ENCODE measurements around the gene EHBP1L1.

Gene EHBP1L1

DNA sequence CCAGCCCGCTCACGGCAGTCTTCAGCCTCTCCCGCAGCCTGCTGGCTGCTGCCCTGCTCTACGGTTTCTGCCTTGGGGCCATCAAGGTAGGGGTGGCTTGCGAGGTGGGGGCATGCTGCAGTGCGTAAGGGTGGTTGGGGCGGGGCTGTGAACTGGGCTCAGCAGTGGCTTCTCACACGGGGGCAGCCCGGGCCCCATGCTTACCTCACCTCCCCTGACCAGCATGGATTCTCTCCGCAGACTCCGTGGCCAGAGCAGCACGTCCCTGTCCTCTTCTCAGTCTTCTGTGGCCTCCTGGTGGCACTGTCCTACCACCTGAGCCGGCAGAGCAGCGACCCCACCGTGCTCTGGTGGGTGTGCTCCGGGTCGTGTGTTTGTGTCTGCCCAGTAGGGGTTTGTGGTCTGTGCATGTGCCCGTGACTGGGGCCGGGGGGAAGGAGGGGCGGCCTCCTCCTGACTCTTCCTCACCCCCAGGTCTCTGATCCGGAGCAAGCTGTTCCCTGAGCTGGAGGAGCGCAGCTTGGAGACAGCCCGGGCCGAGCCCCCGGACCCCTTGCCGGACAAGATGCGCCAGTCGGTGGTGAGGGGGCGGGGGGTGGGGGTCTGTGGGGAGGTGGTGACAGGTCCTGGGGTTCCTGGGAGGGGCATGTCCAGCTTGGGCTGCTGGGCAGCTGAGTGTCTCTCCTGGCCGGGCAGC, 49.2 kb downstream of the EHBP1L1 start:
- WGBS (ENCODE audit: extremely low coverage, insufficient coverage, insufficient read length), result no CpG with 5 or more reads among the region's 30 CpGs
- Histone ChIP-seq H3K27me3 (ENCODE audit: insufficient read depth, low read length) (no peaks in the 10 kb centered on the region), H2BK12ac (ENCODE audit: low read length) (no peak overlapping the region), H3K18ac (ENCODE audit: low read length) (no peak overlapping the region), H3K36me3 (ENCODE audit: control insufficient read depth in 1 of 2, insufficient read depth in 2 of 2, low read length in 2 of 2) (peaks cover 94 to 95% of the 10 kb centered on the region in 2 experiments), H3K4me1 (ENCODE audit: control insufficient read depth in 1 of 2, insufficient read depth in 2 of 2, low read length in 2 of 2) (no peaks in the 10 kb centered on the region), H2BK120ac (ENCODE audit: insufficient read depth, low read length, poor library complexity) (no peak overlapping the region), H3K4me3 (ENCODE audit: low read depth, low read length) (no peak overlapping the region), H3K27ac (ENCODE audit: low read depth, low read length) (no peak overlapping the region), H4K12ac (ENCODE audit: low read depth, low read length) (no peak overlapping the region), H3K14ac (ENCODE audit: low read length) (no peak overlapping the region), H4K8ac (ENCODE audit: low read depth, low read length) (no peak overlapping the region), H3K79me1 (ENCODE audit: low read length) (no peaks in the 10 kb centered on the region), H4K91ac (ENCODE audit: low read depth, low read length) (no peak overlapping the region), H2BK5ac (ENCODE audit: low read depth, low read length, poor library complexity) (no peak overlapping the region), H3K9me3 (ENCODE audit: insufficient read depth, low read depth, low read length) (peaks cover 3% of the 10 kb centered on the region), H3K79me2 (ENCODE audit: control insufficient read depth, insufficient read depth, low read length, poor library complexity) (no peaks in the 10 kb centered on the region), H3K9ac (ENCODE audit: low read length) (no peak overlapping the region), H3K4me2 (ENCODE audit: low read length) (no peak overlapping the region), H3K4ac (ENCODE audit: low read depth, low read length) (no peak overlapping the region), H2AFZ (ENCODE audit: insufficient read depth, low read length, poor library complexity) (no peak overlapping the region), H3K23ac (ENCODE audit: low read length) (no peak overlapping the region), H2AK5ac (ENCODE audit: low read length) (no peak overlapping the region)
- no peak for DNase-seq

DNA sequence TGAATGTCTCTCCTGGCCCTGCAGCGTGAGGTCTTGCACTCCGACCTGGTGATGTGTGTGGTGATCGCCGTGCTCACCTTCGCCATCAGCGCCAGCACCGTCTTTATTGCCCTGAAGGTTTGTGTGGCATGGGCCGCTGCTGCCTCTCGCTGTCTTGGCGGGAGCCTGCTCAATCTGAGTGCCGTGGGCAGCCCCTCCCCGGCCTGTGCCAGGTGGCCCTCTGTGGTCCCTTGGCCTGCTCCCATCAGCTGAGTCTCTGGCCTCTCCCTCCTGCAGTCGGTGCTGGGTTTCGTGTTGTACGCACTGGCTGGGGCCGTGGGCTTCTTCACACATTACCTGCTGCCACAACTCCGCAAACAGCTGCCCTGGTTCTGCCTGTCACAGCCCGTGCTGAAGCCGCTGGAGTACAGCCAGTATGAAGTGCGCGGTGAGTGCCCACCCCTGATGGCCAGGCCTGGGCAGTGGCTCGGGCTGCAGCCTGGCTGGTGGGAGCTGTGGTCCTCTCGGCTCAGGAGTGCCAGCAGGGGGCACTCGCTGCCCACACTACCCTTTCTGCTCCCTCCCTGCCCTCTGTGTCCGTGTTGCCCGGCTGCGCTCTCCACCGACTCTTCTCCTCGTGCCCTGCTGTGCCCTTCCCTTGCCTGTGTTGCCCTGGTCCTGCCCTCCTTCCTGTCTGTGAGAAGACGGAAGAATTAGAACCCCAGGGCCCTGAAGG, 49.9 kb downstream of the EHBP1L1 start:
- no peak overlapping the region for H2BK12ac ChIP-seq (ENCODE audit: low read length)
- H3K4me2 ChIP-seq (ENCODE audit: low read length), result no peak overlapping the region
- no peak overlapping the region for H2BK5ac ChIP-seq (ENCODE audit: low read depth, low read length, poor library complexity)

GRCh38 chr11:65627202-65627601, 51.3 kb downstream of the EHBP1L1 start:
- no peak for DNase-seq
- no CpG with 5 or more reads among the region's 13 CpGs for WGBS (ENCODE audit: extremely low coverage, insufficient coverage, insufficient read length)

More for the DNA sequence above, 49.9 kb downstream of the EHBP1L1 start:
- H2AFZ ChIP-seq (ENCODE audit: insufficient read depth, low read length, poor library complexity), result no peak overlapping the region
- WGBS (ENCODE audit: extremely low coverage, insufficient coverage, insufficient read length), result no CpG with 5 or more reads among the region's 30 CpGs
- H3K4me3 ChIP-seq (ENCODE audit: low read depth, low read length), result no peak overlapping the region
- no peaks in the 10 kb centered on the region for H3K4me1 ChIP-seq (ENCODE audit: control insufficient read depth in 1 of 2, insufficient read depth in 2 of 2, low read length in 2 of 2)
- no peak overlapping the region for H3K18ac ChIP-seq (ENCODE audit: low read length)
- peak in 1 of 2 donors; percentile 37 for DNase-seq
- no peak overlapping the region for H3K14ac ChIP-seq (ENCODE audit: low read length)
- H2BK120ac ChIP-seq (ENCODE audit: insufficient read depth, low read length, poor library complexity), result no peak overlapping the region
- no peak overlapping the region for H3K23ac ChIP-seq (ENCODE audit: low read length)
- no peak overlapping the region for H2AK5ac ChIP-seq (ENCODE audit: low read length)
- H3K36me3 ChIP-seq (ENCODE audit: control insufficient read depth in 1 of 2, insufficient read depth in 2 of 2, low read length in 2 of 2), result peaks cover 94 to 95% of the 10 kb centered on the region in 2 experiments
- H4K8ac ChIP-seq (ENCODE audit: low read depth, low read length), result no peak overlapping the region
- H3K79me1 ChIP-seq (ENCODE audit: low read length), result no peaks in the 10 kb centered on the region
- no peaks in the 10 kb centered on the region for H3K27me3 ChIP-seq (ENCODE audit: insufficient read depth, low read length)
- no peak overlapping the region for H3K27ac ChIP-seq (ENCODE audit: low read depth, low read length)
- peaks cover 3% of the 10 kb centered on the region for H3K9me3 ChIP-seq (ENCODE audit: insufficient read depth, low read depth, low read length)
- no peak overlapping the region for H3K9ac ChIP-seq (ENCODE audit: low read length)
- H3K79me2 ChIP-seq (ENCODE audit: control insufficient read depth, insufficient read depth, low read length, poor library complexity), result no peaks in the 10 kb centered on the region
- no peak overlapping the region for H4K12ac ChIP-seq (ENCODE audit: low read depth, low read length)
- no peak overlapping the region for H4K91ac ChIP-seq (ENCODE audit: low read depth, low read length)
- no peak overlapping the region for H3K4ac ChIP-seq (ENCODE audit: low read depth, low read length)

GRCh38 chr11:65629579-65629978, 53.7 kb downstream of the EHBP1L1 start:
- no peak overlapping the region for H2BK120ac ChIP-seq (ENCODE audit: insufficient read depth, low read length, poor library complexity)
- H3K79me1 ChIP-seq (ENCODE audit: low read length), result no peaks in the 10 kb centered on the region
- H4K91ac ChIP-seq (ENCODE audit: low read depth, low read length), result no peak overlapping the region
- H3K18ac ChIP-seq (ENCODE audit: low read length), result no peak overlapping the region
- peaks cover 85 to 90% of the 10 kb centered on the region in 2 experiments for H3K36me3 ChIP-seq (ENCODE audit: control insufficient read depth in 1 of 2, insufficient read depth in 2 of 2, low read length in 2 of 2)
- no peak overlapping the region for H3K27ac ChIP-seq (ENCODE audit: low read depth, low read length)
- no peaks in the 10 kb centered on the region for H3K79me2 ChIP-seq (ENCODE audit: control insufficient read depth, insufficient read depth, low read length, poor library complexity)
- H3K9ac ChIP-seq (ENCODE audit: low read length), result no peak overlapping the region
- H4K8ac ChIP-seq (ENCODE audit: low read depth, low read length), result no peak overlapping the region
- H3K4me3 ChIP-seq (ENCODE audit: low read depth, low read length), result no peak overlapping the region
- H2AK5ac ChIP-seq (ENCODE audit: low read length), result no peak overlapping the region
- H2BK12ac ChIP-seq (ENCODE audit: low read length), result no peak overlapping the region
- WGBS (ENCODE audit: extremely low coverage, insufficient coverage, insufficient read length), result no CpG with 5 or more reads among the region's 14 CpGs
- no peak overlapping the region for H3K4ac ChIP-seq (ENCODE audit: low read depth, low read length)
- no peak overlapping the region for H2BK5ac ChIP-seq (ENCODE audit: low read depth, low read length, poor library complexity)
- no peaks in the 10 kb centered on the region for H3K27me3 ChIP-seq (ENCODE audit: insufficient read depth, low read length)
- no peak overlapping the region for H4K12ac ChIP-seq (ENCODE audit: low read depth, low read length)
- no peak overlapping the region for H3K4me2 ChIP-seq (ENCODE audit: low read length)
- H3K23ac ChIP-seq (ENCODE audit: low read length), result no peak overlapping the region
- DNase-seq, result no peak
- peaks cover 3% of the 10 kb centered on the region for H3K9me3 ChIP-seq (ENCODE audit: insufficient read depth, low read depth, low read length)
- H3K14ac ChIP-seq (ENCODE audit: low read length), result no peak overlapping the region
- H3K4me1 ChIP-seq (ENCODE audit: control insufficient read depth in 1 of 2, insufficient read depth in 2 of 2, low read length in 2 of 2), result no peaks in the 10 kb centered on the region
- no peak overlapping the region for H2AFZ ChIP-seq (ENCODE audit: insufficient read depth, low read length, poor library complexity)

More at GRCh38 chr11:65627202-65627601, 51.3 kb downstream of the EHBP1L1 start:
- no peak overlapping the region for H2BK5ac ChIP-seq (ENCODE audit: low read depth, low read length, poor library complexity)
- peaks cover 90 to 91% of the 10 kb centered on the region in 2 experiments for H3K36me3 ChIP-seq (ENCODE audit: control insufficient read depth in 1 of 2, insufficient read depth in 2 of 2, low read length in 2 of 2)
- no peaks in the 10 kb centered on the region for H3K79me2 ChIP-seq (ENCODE audit: control insufficient read depth, insufficient read depth, low read length, poor library complexity)
- no peak overlapping the region for H3K4me2 ChIP-seq (ENCODE audit: low read length)
- peaks cover 3% of the 10 kb centered on the region for H3K9me3 ChIP-seq (ENCODE audit: insufficient read depth, low read depth, low read length)
- H3K4me1 ChIP-seq (ENCODE audit: control insufficient read depth in 1 of 2, insufficient read depth in 2 of 2, low read length in 2 of 2), result no peaks in the 10 kb centered on the region
- H4K8ac ChIP-seq (ENCODE audit: low read depth, low read length), result no peak overlapping the region
- no peak overlapping the region for H2BK120ac ChIP-seq (ENCODE audit: insufficient read depth, low read length, poor library complexity)
- no peaks in the 10 kb centered on the region for H3K79me1 ChIP-seq (ENCODE audit: low read length)
- no peak overlapping the region for H2AK5ac ChIP-seq (ENCODE audit: low read length)
- H3K4ac ChIP-seq (ENCODE audit: low read depth, low read length), result no peak overlapping the region
- no peak overlapping the region for H3K27ac ChIP-seq (ENCODE audit: low read depth, low read length)
- H2AFZ ChIP-seq (ENCODE audit: insufficient read depth, low read length, poor library complexity), result no peak overlapping the region
- H3K27me3 ChIP-seq (ENCODE audit: insufficient read depth, low read length), result no peaks in the 10 kb centered on the region
- no peak overlapping the region for H4K91ac ChIP-seq (ENCODE audit: low read depth, low read length)
- H3K9ac ChIP-seq (ENCODE audit: low read length), result no peak overlapping the region
- H2BK12ac ChIP-seq (ENCODE audit: low read length), result no peak overlapping the region
- no peak overlapping the region for H3K23ac ChIP-seq (ENCODE audit: low read length)
- H4K12ac ChIP-seq (ENCODE audit: low read depth, low read length), result no peak overlapping the region
- H3K18ac ChIP-seq (ENCODE audit: low read length), result no peak overlapping the region
- H3K4me3 ChIP-seq (ENCODE audit: low read depth, low read length), result no peak overlapping the region
- H3K14ac ChIP-seq (ENCODE audit: low read length), result no peak overlapping the region

Measured in trophoblast cell (in vitro differentiated cells and primary cell).